Measurements from ENCODE around the gene CELSR1.

CELSR1 gene

GRCh38 chr22:46312056-46312455 is 225.4 kb downstream of the CELSR1 start:
- Mint-ChIP-seq H3K4me3 (no peak overlapping the region), H3K27me3 (ENCODE audit: low read depth) (no peaks in the 10 kb centered on the region), H3K36me3 (ENCODE audit: low read depth) (peaks cover 37% of the 10 kb centered on the region), H3K27ac (no peak overlapping the region), H3K4me1 (no peaks in the 10 kb centered on the region), H3K9me3 (no peaks in the 10 kb centered on the region)
- no peak for TF ChIP-seq CTCF (IDR thresholded peaks at IDR 0.05; ENCODE audit: unreplicated experiment in 3 of 3)
